Heart left ventricle (tissue), 13 donors: ENCODE measurements around the gene TUSC1.

Experiments used
- POLR2A ChIP-seq, 2 donors: fragments of 450-650 bp; IDR thresholded peaks; one replicate each; pipeline ENCODE4 v1.6.1; 2017; ENCODE audit warnings: antibody characterized with exemption in 2 of 2, mild to moderate bottlenecking in 2 of 2, moderate library complexity in 2 of 2
- TF ChIP-seq, protein P1 (sequence below), 12 donors: fragments of 200-600 bp; sonication (generic) in 4 of 12; IDR thresholded peaks; one replicate each; pipeline versions ENCODE4 v1.5.0 to v1.8.0; 2018 to 2022; ENCODE audit warnings: antibody characterized with exemption in 12 of 12, mild to moderate bottlenecking in 5 of 12
- donor health status: ischemic (EF 13 %, LVEDD 7.1; RV severe dilation, severe dysfunction).
- donor health status: DM: no; HTN: yes; CAD: no.
- donor health status: DM: no; HTN: no; CAD: no.
- donor health status: ischemic (EF 25% LVEDD 6.9; RV normal size, moderate dysfunction).
- donor health status: ischemic (EF 25% LVEDD 5.7; RV mildly dilated, moderate dysfunction).
- donor health status: ischemic (EF 35%, LVEDD 5.7; RV mildly dilated, moderate dysfunction).
- donor health status: nonischemic (EF 11% LVEDD 7.7; RV severe dilation, severe dysfunction).
- donor health status: DM: yes; HTN: yes; CAD: no.
- donor health status: PGD.
- donor health status: ischemic (EF 29% LVEDD 5.4; RV normal size, mild dysfunction).
- donor health status: nonischemic (EF 23%, LVEDD 6.1; RV moderate dilation, normal function).

GRCh38 chr9:25678147-25678666 is at the start of gene TUSC1:
- TF ChIP-seq, protein P1, sequence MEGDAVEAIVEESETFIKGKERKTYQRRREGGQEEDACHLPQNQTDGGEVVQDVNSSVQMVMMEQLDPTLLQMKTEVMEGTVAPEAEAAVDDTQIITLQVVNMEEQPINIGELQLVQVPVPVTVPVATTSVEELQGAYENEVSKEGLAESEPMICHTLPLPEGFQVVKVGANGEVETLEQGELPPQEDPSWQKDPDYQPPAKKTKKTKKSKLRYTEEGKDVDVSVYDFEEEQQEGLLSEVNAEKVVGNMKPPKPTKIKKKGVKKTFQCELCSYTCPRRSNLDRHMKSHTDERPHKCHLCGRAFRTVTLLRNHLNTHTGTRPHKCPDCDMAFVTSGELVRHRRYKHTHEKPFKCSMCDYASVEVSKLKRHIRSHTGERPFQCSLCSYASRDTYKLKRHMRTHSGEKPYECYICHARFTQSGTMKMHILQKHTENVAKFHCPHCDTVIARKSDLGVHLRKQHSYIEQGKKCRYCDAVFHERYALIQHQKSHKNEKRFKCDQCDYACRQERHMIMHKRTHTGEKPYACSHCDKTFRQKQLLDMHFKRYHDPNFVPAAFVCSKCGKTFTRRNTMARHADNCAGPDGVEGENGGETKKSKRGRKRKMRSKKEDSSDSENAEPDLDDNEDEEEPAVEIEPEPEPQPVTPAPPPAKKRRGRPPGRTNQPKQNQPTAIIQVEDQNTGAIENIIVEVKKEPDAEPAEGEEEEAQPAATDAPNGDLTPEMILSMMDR (IDR thresholded peaks at IDR 0.05): peak in 4 of 12 donors; percentile 9 to 26 (median 22)
- TF ChIP-seq POLR2A (IDR thresholded peaks at IDR 0.05): peak in 1 of 2 donors; percentile 38
